Frontal cortex (tissue), 1 donor: ENCODE data around the gene SCAF11. TPM values are rescaled to one million over a fixed set of nuclear protein-coding genes. Genes with fewer than 3 reads are reported as not detected.

ENCODE experiments used
- small RNA-seq: library from RNA; depleted of rRNA; stranded (forward); fragments of <200 nt; gene quantifications from one replicate; pipeline ENCODE3, GENCODE V24; 2014
- total RNA-seq: library from RNA; depleted of rRNA; stranded (reverse); fragments of >200 nt; gene quantifications from one replicate; pipeline ENCODE4 v1.2.3, GENCODE V29; 2014

Gene SCAF11
- total RNA-seq, 1 donor from 2014 or later: 52.6 TPM

Small RNAs within 50 kb of the gene (small RNA-seq; reads per million reads assigned to genes)
- gene RN7SL246P: not detected
